CD4-positive, alpha-beta T cell treated with Interleukin-2 at 100 ng/mL for 4 hours (primary cell): ENCODE measurements around the gene GREB1.
"Not testable (repeated sequence)": the region's sequence is repeated elsewhere in the genome, so short reads cannot be mapped to it uniquely, and the experiment has no call there.

Experiments
- DNase-seq: peaks from one replicate; pipeline ENCODE4 v3.0.0-alpha.2; 2020; ENCODE audit warnings: low spot score

Gene GREB1

GRCh38 chr2:11635141-11635540, 101.3 kb downstream of the GREB1 start:
- DNase-seq, result no peak

GRCh38 chr2:11636593-11637295, 102.9 kb downstream of the GREB1 start:
- no peak for DNase-seq

GRCh38 chr2:11637546-11637945, 103.7 kb downstream of the GREB1 start:
- no peak for DNase-seq

- DNase-seq, result no peak
Observed at GRCh38 chr2:11639503-11639902, 105.7 kb downstream of the GREB1 start.

GRCh38 chr2:11640132-11640531, 106.3 kb downstream of the GREB1 start:
- DNase-seq, result no peak

GRCh38 chr2:11642972-11643371, 109.1 kb downstream of the GREB1 start:
- no peak for DNase-seq

- no peak for DNase-seq
Observed at GRCh38 chr2:11644293-11644692, 110.4 kb downstream of the GREB1 start.

- DNase-seq, result no peak
Observed at GRCh38 chr2:11646530-11646929, 112.7 kb downstream of the GREB1 start.

- DNase-seq, result no peak
Observed at GRCh38 chr2:11647834-11648600, 114.2 kb downstream of the GREB1 start.

- DNase-seq, result no peak
Observed at GRCh38 chr2:11649093-11649492, 115.2 kb downstream of the GREB1 start.

GRCh38 chr2:11651856-11652548, 118.2 kb downstream of the GREB1 start:
- DNase-seq, result no peak

- no peak for DNase-seq
Observed at GRCh38 chr2:11652553-11652952, 118.7 kb downstream of the GREB1 start.

- no peak for DNase-seq
Observed at GRCh38 chr2:11655495-11655894, 121.7 kb downstream of the GREB1 start.

GRCh38 chr2:11656252-11656651, 122.4 kb downstream of the GREB1 start:
- no peak for DNase-seq

- DNase-seq, result no peak
Observed at GRCh38 chr2:11656671-11657101, 122.8 kb downstream of the GREB1 start.

GRCh38 chr2:11657195-11657594, 123.3 kb downstream of the GREB1 start:
- DNase-seq, result no peak

- DNase-seq, result no peak
Observed at GRCh38 chr2:11657646-11658045, 123.8 kb downstream of the GREB1 start.

GRCh38 chr2:11658208-11659114, 124.6 kb downstream of the GREB1 start:
- no peak for DNase-seq

GRCh38 chr2:11659115-11659475, 125.2 kb downstream of the GREB1 start:
- DNase-seq, result no peak

- DNase-seq, result no peak
Observed at GRCh38 chr2:11659851-11660250, 126.0 kb downstream of the GREB1 start.

GRCh38 chr2:11660396-11660795, 126.6 kb downstream of the GREB1 start:
- not testable (repeated sequence) for DNase-seq

- DNase-seq, result no peak
Observed at GRCh38 chr2:11661891-11662435, 128.1 kb downstream of the GREB1 start.
